Peyer's patch (tissue), 4 donors: ENCODE data around the gene ELMO1.

Source experiments
- POLR2A ChIP-seq, 2 donors: fragments of 450-650 bp; IDR thresholded peaks; one replicate each; pipeline ENCODE4 v1.5.1; 2017; ENCODE audit warnings: antibody characterized with exemption in 2 of 2, mild to moderate bottlenecking in 2 of 2, moderate library complexity in 2 of 2
- TF ChIP-seq, protein P1 (sequence below), 6 experiments: fragments of 450-650 bp in 4 of 6; fragments of 200-600 bp in 2 of 6; sonication (generic) in 1 of 6; IDR thresholded peaks; one replicate each; pipeline ENCODE4 v1.5.1; 2017 to 2019; ENCODE audit warnings: antibody characterized with exemption in 6 of 6, mild to moderate bottlenecking in 3 of 6, moderate library complexity in 1 of 6

- TF ChIP-seq, protein P1, sequence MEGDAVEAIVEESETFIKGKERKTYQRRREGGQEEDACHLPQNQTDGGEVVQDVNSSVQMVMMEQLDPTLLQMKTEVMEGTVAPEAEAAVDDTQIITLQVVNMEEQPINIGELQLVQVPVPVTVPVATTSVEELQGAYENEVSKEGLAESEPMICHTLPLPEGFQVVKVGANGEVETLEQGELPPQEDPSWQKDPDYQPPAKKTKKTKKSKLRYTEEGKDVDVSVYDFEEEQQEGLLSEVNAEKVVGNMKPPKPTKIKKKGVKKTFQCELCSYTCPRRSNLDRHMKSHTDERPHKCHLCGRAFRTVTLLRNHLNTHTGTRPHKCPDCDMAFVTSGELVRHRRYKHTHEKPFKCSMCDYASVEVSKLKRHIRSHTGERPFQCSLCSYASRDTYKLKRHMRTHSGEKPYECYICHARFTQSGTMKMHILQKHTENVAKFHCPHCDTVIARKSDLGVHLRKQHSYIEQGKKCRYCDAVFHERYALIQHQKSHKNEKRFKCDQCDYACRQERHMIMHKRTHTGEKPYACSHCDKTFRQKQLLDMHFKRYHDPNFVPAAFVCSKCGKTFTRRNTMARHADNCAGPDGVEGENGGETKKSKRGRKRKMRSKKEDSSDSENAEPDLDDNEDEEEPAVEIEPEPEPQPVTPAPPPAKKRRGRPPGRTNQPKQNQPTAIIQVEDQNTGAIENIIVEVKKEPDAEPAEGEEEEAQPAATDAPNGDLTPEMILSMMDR (IDR thresholded peaks at IDR 0.05), result no peak
- no peak for TF ChIP-seq POLR2A (IDR thresholded peaks at IDR 0.05)
Measured at GRCh38 chr7:37109843-37110242, 338.8 kb downstream of the ELMO1 start.
